Neural progenitor cell (in vitro differentiated cells): ENCODE measurements around the gene ZNF423. TPM values are rescaled to one million over a fixed set of nuclear protein-coding genes. Genes with fewer than 3 reads are reported as not detected.
A peak's percentile ranks its signal among the peaks of the same experiment; 100 is the strongest.

Source experiments
- DNase-seq: peaks from one replicate; pipeline ENCODE4 v3.0.0-alpha.2; 2016; ENCODE audit warnings: low spot score
- H2AFZ ChIP-seq: fragments of 200-600 bp; sonication (generic); replicated peaks from 2 replicates; pipeline ENCODE4 v1.6.1; 2016; ENCODE audit warnings: antibody characterized with exemption
- H3F3A ChIP-seq: fragments of 200-600 bp; sonication (generic); 2 replicates; pipeline ENCODE4 v1.6.1; 2016; ENCODE audit warnings: antibody characterized with exemption, low read depth
- H3K27ac ChIP-seq: fragments of 200-600 bp; sonication (generic); 2 replicates; pipeline ENCODE4 v1.5.1; 2016; ENCODE audit warnings: mild to moderate bottlenecking
- H3K27me3 ChIP-seq: fragments of 200-600 bp; sonication (generic); 2 replicates; pipeline ENCODE4 v1.6.1; 2016; ENCODE audit warnings: mild to moderate bottlenecking, moderate library complexity
- H3K36me3 ChIP-seq: fragments of 200-600 bp; sonication (generic); 2 replicates; pipeline ENCODE4 v1.5.1; 2016
- H3K4me1 ChIP-seq: fragments of 200-600 bp; sonication (generic); 2 replicates; pipeline ENCODE4 v1.6.1; 2016; ENCODE audit warnings: mixed run types
- H3K4me2 ChIP-seq: fragments of 200-600 bp; sonication (generic); 2 replicates; pipeline ENCODE4 v1.6.1; 2016
- H3K4me3 ChIP-seq: fragments of 200-600 bp; sonication (generic); 2 replicates; pipeline ENCODE4 v1.5.1; 2016
- H3K79me2 ChIP-seq: fragments of 200-600 bp; sonication (generic); 2 replicates; pipeline ENCODE4 v1.6.1; 2016; ENCODE audit warnings: low read depth
- H3K9ac ChIP-seq: fragments of 200-600 bp; sonication (generic); 2 replicates; pipeline ENCODE4 v1.6.1; 2016
- H3K9me3 ChIP-seq: fragments of 200-600 bp; sonication (generic); 2 replicates; pipeline ENCODE4 v1.5.1; 2016; ENCODE audit warnings: low read depth
- H4K20me1 ChIP-seq: fragments of 200-600 bp; sonication (generic); 2 replicates; pipeline ENCODE4 v1.6.1; 2016; ENCODE audit warnings: low read depth
- H3K27ac Mint-ChIP-seq: 3 replicates; pipeline ENCODE4 v1.8.0; 2021; ENCODE audit warnings: mixed read lengths
- H3K27me3 Mint-ChIP-seq: 2 replicates; pipeline ENCODE4 v1.8.0; 2022; ENCODE audit warnings: low read depth, mild to moderate bottlenecking, inconsistent platforms, moderate library complexity, mixed read lengths; ENCODE audit not compliant: insufficient read depth
- H3K36me3 Mint-ChIP-seq: 3 replicates; pipeline ENCODE4 v1.8.0; 2021; ENCODE audit warnings: mixed read lengths
- H3K4me1 Mint-ChIP-seq: 3 replicates; pipeline ENCODE4 v1.8.0; 2021; ENCODE audit warnings: mixed read lengths
- H3K4me3 Mint-ChIP-seq: 3 replicates; pipeline ENCODE4 v1.8.0; 2021; ENCODE audit warnings: mild to moderate bottlenecking, moderate library complexity, mixed read lengths
- H3K9me3 Mint-ChIP-seq: 3 replicates; pipeline ENCODE4 v1.8.0; 2020; ENCODE audit warnings: mixed read lengths
- CTCF ChIP-seq: fragments of 200-600 bp; sonication (generic); IDR thresholded peaks from 2 replicates; pipeline ENCODE4 v1.5.1; 2017; ENCODE audit warnings: antibody characterized with exemption, mild to moderate bottlenecking
- EZH2 ChIP-seq: fragments of 200-600 bp; sonication (generic); IDR thresholded peaks from 2 replicates; pipeline ENCODE4 v1.6.1; 2017; ENCODE audit warnings: antibody characterized with exemption, mild to moderate bottlenecking, moderate library complexity
- EZH2phosphoT487 ChIP-seq: fragments of 200-600 bp; sonication (generic); IDR thresholded peaks from 2 replicates; pipeline ENCODE4 v1.6.1; 2017; ENCODE audit warnings: antibody characterized with exemption
- total RNA-seq: library from RNA; depleted of rRNA; stranded (reverse); fragments of >200 nt; gene quantifications from 2 replicates; pipeline ENCODE4 v1.2.3, GENCODE V29; 2015; ENCODE audit warnings: low replicate concordance

ZNF423 gene
- total RNA-seq, 1 donor from 2014 or later, result 21.9 TPM

GRCh38 chr16:49748322-49748721 lies 107.6 kb downstream of the ZNF423 start:
- Mint-ChIP-seq H3K9me3 (no peaks in the 10 kb centered on the region), H3K4me3 (peak overlapping the region; percentile 33), H3K27me3 (peaks cover 7% of the 10 kb centered on the region), H3K4me1 (peaks cover 90% of the 10 kb centered on the region), H3K36me3 (peaks cover 9% of the 10 kb centered on the region), H3K27ac (peak overlapping the region; percentile 77)
- H3K4me1 ChIP-seq, result peaks cover 25% of the 10 kb centered on the region
- no peak overlapping the region for H2AFZ ChIP-seq
- H3K27ac ChIP-seq, result no peak overlapping the region
- H3K79me2 ChIP-seq, result peaks cover 84% of the 10 kb centered on the region
- no peak overlapping the region for H3K9ac ChIP-seq
- H3F3A ChIP-seq, result no peaks in the 10 kb centered on the region
- no peaks in the 10 kb centered on the region for H3K27me3 ChIP-seq
- no peak for DNase-seq
- no peak overlapping the region for H3K4me3 ChIP-seq
- no peaks in the 10 kb centered on the region for H3K36me3 ChIP-seq
- H3K9me3 ChIP-seq, result no peaks in the 10 kb centered on the region
- H4K20me1 ChIP-seq, result peaks cover 98% of the 10 kb centered on the region
- TF ChIP-seq EZH2phosphoT487 (no peak), CTCF (no peak), EZH2 (no peak)
- no peak overlapping the region for H3K4me2 ChIP-seq

GRCh38 chr16:49747654-49748053 lies 108.3 kb downstream of the ZNF423 start:
- peaks cover 7% of the 10 kb centered on the region for H3K27me3 Mint-ChIP-seq
- no peak overlapping the region for H3K9ac ChIP-seq
- no peak overlapping the region for H2AFZ ChIP-seq
- no peak overlapping the region for H3K27ac ChIP-seq
- H3K4me2 ChIP-seq, result no peak overlapping the region
- DNase-seq, result no peak
- no peaks in the 10 kb centered on the region for H3K9me3 ChIP-seq
- H3K36me3 ChIP-seq, result no peaks in the 10 kb centered on the region
- H3K9me3 Mint-ChIP-seq, result no peaks in the 10 kb centered on the region
- H3K79me2 ChIP-seq, result peaks cover 84% of the 10 kb centered on the region
- H3K36me3 Mint-ChIP-seq, result peaks cover 9% of the 10 kb centered on the region
- no peaks in the 10 kb centered on the region for H3K27me3 ChIP-seq
- H3K4me3 ChIP-seq, result no peak overlapping the region
- no peak overlapping the region for H3K4me3 Mint-ChIP-seq
- peaks cover 92% of the 10 kb centered on the region for H3K4me1 Mint-ChIP-seq
- H3K4me1 ChIP-seq, result peaks cover 27% of the 10 kb centered on the region
- no peaks in the 10 kb centered on the region for H3F3A ChIP-seq
- TF ChIP-seq EZH2 (no peak), EZH2phosphoT487 (no peak), CTCF (no peak)
- H3K27ac Mint-ChIP-seq, result no peak overlapping the region
- H4K20me1 ChIP-seq, result peaks cover 98% of the 10 kb centered on the region

- peaks cover 98% of the 10 kb centered on the region for H4K20me1 ChIP-seq
- H3K4me1 ChIP-seq, result peaks cover 27% of the 10 kb centered on the region
- H3K4me3 Mint-ChIP-seq, result no peak overlapping the region
- no peaks in the 10 kb centered on the region for H3K9me3 Mint-ChIP-seq
- no peaks in the 10 kb centered on the region for H3K9me3 ChIP-seq
- no peak overlapping the region for H3K27ac ChIP-seq
- peaks cover 7% of the 10 kb centered on the region for H3K27me3 Mint-ChIP-seq
- H2AFZ ChIP-seq, result no peak overlapping the region
- H3K4me2 ChIP-seq, result no peak overlapping the region
- no peaks in the 10 kb centered on the region for H3K27me3 ChIP-seq
- no peak for TF ChIP-seq EZH2phosphoT487
- TF ChIP-seq EZH2, result no peak
- no peak for TF ChIP-seq CTCF
- H3K9ac ChIP-seq, result no peak overlapping the region
- peaks cover 80% of the 10 kb centered on the region for H3K79me2 ChIP-seq
- H3K36me3 Mint-ChIP-seq, result peaks cover 9% of the 10 kb centered on the region
- H3F3A ChIP-seq, result peaks cover 1% of the 10 kb centered on the region
- H3K27ac Mint-ChIP-seq, result peak overlapping the region; percentile 92
- H3K4me3 ChIP-seq, result no peak overlapping the region
- H3K36me3 ChIP-seq, result no peaks in the 10 kb centered on the region
- no peak for DNase-seq
- peaks cover 90% of the 10 kb centered on the region for H3K4me1 Mint-ChIP-seq
Observed at GRCh38 chr16:49746545-49746944, 109.4 kb downstream of the ZNF423 start.
